Measurements from ENCODE around the gene KCNQ4.

Gene KCNQ4

GRCh38 chr1:40755067-40755466, 28.5 kb upstream of the KCNQ4 start:
- no peak for ATAC-seq
- TF ChIP-seq CREB5 (CRISPR knock-in tag; IDR thresholded peaks at IDR 0.05; ENCODE audit: low read depth) (no peak), ARNTL (CRISPR knock-in tag; IDR thresholded peaks at IDR 0.05; ENCODE audit: borderline replicate concordance, low read depth) (no peak), SNAI2 (CRISPR knock-in tag; IDR thresholded peaks at IDR 0.05) (no peak), ZNF8 (CRISPR knock-in tag; IDR thresholded peaks at IDR 0.05) (no peak), BACH2 (CRISPR knock-in tag; IDR thresholded peaks at IDR 0.05; ENCODE audit: borderline replicate concordance) (no peak), PATZ1 (CRISPR knock-in tag; IDR thresholded peaks at IDR 0.05; ENCODE audit: borderline replicate concordance) (no peak), ZFP3 (CRISPR knock-in tag; IDR thresholded peaks at IDR 0.05) (no peak), OSR1 (CRISPR knock-in tag; IDR thresholded peaks at IDR 0.05) (no peak), RARB (CRISPR knock-in tag; IDR thresholded peaks at IDR 0.05) (no peak), TSHZ2 (CRISPR knock-in tag; IDR thresholded peaks at IDR 0.05) (no peak)

GRCh38 chr1:40756523-40756922, 27.1 kb upstream of the KCNQ4 start:
- no peak for TF ChIP-seq ARNTL (CRISPR knock-in tag; IDR thresholded peaks at IDR 0.05; ENCODE audit: borderline replicate concordance, low read depth)
- no peak for TF ChIP-seq PATZ1 (CRISPR knock-in tag; IDR thresholded peaks at IDR 0.05; ENCODE audit: borderline replicate concordance)
- TF ChIP-seq BACH2 (CRISPR knock-in tag; IDR thresholded peaks at IDR 0.05; ENCODE audit: borderline replicate concordance), result no peak
- no peak for TF ChIP-seq POU6F1 (CRISPR knock-in tag; IDR thresholded peaks at IDR 0.05; ENCODE audit: borderline replicate concordance, low read depth)
- no peak for TF ChIP-seq TOX (CRISPR knock-in tag; IDR thresholded peaks at IDR 0.05; ENCODE audit: borderline replicate concordance)
- no peak for TF ChIP-seq TSHZ2 (CRISPR knock-in tag; IDR thresholded peaks at IDR 0.05)
- TF ChIP-seq ZFP3 (CRISPR knock-in tag; IDR thresholded peaks at IDR 0.05), result no peak
- no peak for TF ChIP-seq ZNF8 (CRISPR knock-in tag; IDR thresholded peaks at IDR 0.05)
- no peak for TF ChIP-seq OSR1 (CRISPR knock-in tag; IDR thresholded peaks at IDR 0.05)
- no peak for TF ChIP-seq SNAI2 (CRISPR knock-in tag; IDR thresholded peaks at IDR 0.05)
- no peak for TF ChIP-seq ZFP30 (CRISPR knock-in tag; IDR thresholded peaks at IDR 0.05)
- no peak for TF ChIP-seq ESRRG (CRISPR knock-in tag; IDR thresholded peaks at IDR 0.05)
- no peak for TF ChIP-seq CSRNP3 (CRISPR knock-in tag; IDR thresholded peaks at IDR 0.05)
- TF ChIP-seq RARB (CRISPR knock-in tag; IDR thresholded peaks at IDR 0.05), result no peak
- no peak for TF ChIP-seq CSDC2 (CRISPR knock-in tag; IDR thresholded peaks at IDR 0.05)
- no peak for TF ChIP-seq CREB5 (CRISPR knock-in tag; IDR thresholded peaks at IDR 0.05; ENCODE audit: low read depth)
- TF ChIP-seq ZC3H10 (CRISPR knock-in tag; IDR thresholded peaks at IDR 0.05), result no peak
- no peak for TF ChIP-seq ISL1 (CRISPR knock-in tag; IDR thresholded peaks at IDR 0.05)
- no peak for TF ChIP-seq GLIS3 (CRISPR knock-in tag; IDR thresholded peaks at IDR 0.05)
- no peak for TF ChIP-seq PPARA (CRISPR knock-in tag; IDR thresholded peaks at IDR 0.05; ENCODE audit: borderline replicate concordance)
- ATAC-seq, result no peak
